Measurements from ENCODE around the gene PRKCZ.

DNA sequence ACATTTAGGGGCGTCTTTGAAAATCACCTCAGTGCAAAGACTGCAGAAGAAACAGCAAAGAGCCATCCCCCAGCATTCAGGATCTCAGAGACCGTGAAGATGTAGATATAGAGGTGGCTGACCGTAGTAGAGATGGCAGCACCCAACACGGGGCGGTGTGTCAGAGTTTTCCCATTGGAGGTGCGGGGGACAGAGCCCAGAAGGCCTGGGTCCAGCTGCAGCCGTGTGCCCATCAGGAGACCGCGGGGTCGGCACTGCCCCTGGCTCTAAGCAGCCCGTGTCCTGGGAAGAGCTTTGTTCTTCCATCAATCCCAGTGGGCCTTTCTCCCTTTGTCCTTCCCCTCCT lies 29.9 kb upstream of the PRKCZ start:
- TF ChIP-seq, protein P1, sequence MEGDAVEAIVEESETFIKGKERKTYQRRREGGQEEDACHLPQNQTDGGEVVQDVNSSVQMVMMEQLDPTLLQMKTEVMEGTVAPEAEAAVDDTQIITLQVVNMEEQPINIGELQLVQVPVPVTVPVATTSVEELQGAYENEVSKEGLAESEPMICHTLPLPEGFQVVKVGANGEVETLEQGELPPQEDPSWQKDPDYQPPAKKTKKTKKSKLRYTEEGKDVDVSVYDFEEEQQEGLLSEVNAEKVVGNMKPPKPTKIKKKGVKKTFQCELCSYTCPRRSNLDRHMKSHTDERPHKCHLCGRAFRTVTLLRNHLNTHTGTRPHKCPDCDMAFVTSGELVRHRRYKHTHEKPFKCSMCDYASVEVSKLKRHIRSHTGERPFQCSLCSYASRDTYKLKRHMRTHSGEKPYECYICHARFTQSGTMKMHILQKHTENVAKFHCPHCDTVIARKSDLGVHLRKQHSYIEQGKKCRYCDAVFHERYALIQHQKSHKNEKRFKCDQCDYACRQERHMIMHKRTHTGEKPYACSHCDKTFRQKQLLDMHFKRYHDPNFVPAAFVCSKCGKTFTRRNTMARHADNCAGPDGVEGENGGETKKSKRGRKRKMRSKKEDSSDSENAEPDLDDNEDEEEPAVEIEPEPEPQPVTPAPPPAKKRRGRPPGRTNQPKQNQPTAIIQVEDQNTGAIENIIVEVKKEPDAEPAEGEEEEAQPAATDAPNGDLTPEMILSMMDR (IDR thresholded peaks at IDR 0.05; ENCODE audit: low read depth, low read length, missing input control): no peak
- no peak for TF ChIP-seq TAF1 (conservative IDR thresholded peaks at IDR 0.05)
